Mesothelial cell of epicardium (in vitro differentiated cells): ENCODE results near the gene CHMP4B. TPM values are rescaled to one million over a fixed set of nuclear protein-coding genes. Genes with fewer than 3 reads are reported as not detected.

Source experiments
- DNase-seq, 2 experiments: peaks; one replicate each; pipeline ENCODE4 v3.0.0; 2021; ENCODE audit warnings: low spot score in 2 of 2; ENCODE audit not compliant: unreplicated experiment in 2 of 2
- H3K27ac Mint-ChIP-seq: 2 replicates; pipeline ENCODE4 v1.8.0; 2021; ENCODE audit warnings: mixed read lengths
- H3K27me3 Mint-ChIP-seq: 2 replicates; pipeline ENCODE4 v1.8.0; 2021; ENCODE audit warnings: low read depth, mixed read lengths
- H3K36me3 Mint-ChIP-seq: 2 replicates; pipeline ENCODE4 v1.8.0; 2021; ENCODE audit warnings: mixed read lengths
- H3K4me1 Mint-ChIP-seq: 2 replicates; pipeline ENCODE4 v1.8.0; 2021; ENCODE audit warnings: mixed read lengths
- H3K4me3 Mint-ChIP-seq: 2 replicates; pipeline ENCODE4 v1.8.0; 2021; ENCODE audit warnings: mild to moderate bottlenecking, moderate library complexity, mixed read lengths
- H3K9me3 Mint-ChIP-seq: 2 replicates; pipeline ENCODE4 v1.8.0; 2021; ENCODE audit warnings: mixed read lengths
- CTCF ChIP-seq: fragments of 200-600 bp; sonication (generic); IDR thresholded peaks from one replicate; pipeline ENCODE4 v1.5.0; 2021; ENCODE audit warnings: antibody characterized with exemption; ENCODE audit not compliant: unreplicated experiment
- total RNA-seq: library from RNA; stranded (reverse); gene quantifications from 3 replicates; pipeline ENCODE4 v1.2.1, GENCODE V29; 2021

CHMP4B gene
- total RNA-seq, 1 donor from 2014 or later = 76.9 TPM

- peaks cover 18% of the 10 kb centered on the region for H3K36me3 Mint-ChIP-seq
- H3K27ac Mint-ChIP-seq = no peak overlapping the region
- peaks cover 7% of the 10 kb centered on the region for H3K9me3 Mint-ChIP-seq
- peaks cover 58% of the 10 kb centered on the region for H3K4me1 Mint-ChIP-seq
- H3K27me3 Mint-ChIP-seq = no peaks in the 10 kb centered on the region
- TF ChIP-seq CTCF = no peak
- H3K4me3 Mint-ChIP-seq = no peak overlapping the region
- DNase-seq = no peak
These were observed 25.1 kb downstream of the CHMP4B start for GRCh38 chr20:33836277-33836676.

- Mint-ChIP-seq H3K4me3 (no peak overlapping the region), H3K36me3 (peaks cover 18% of the 10 kb centered on the region), H3K27ac (peak overlapping the region; percentile 19), H3K9me3 (peaks cover 7% of the 10 kb centered on the region), H3K27me3 (no peaks in the 10 kb centered on the region), H3K4me1 (peaks cover 60% of the 10 kb centered on the region)
- no peak for DNase-seq
- TF ChIP-seq CTCF = no peak
These were observed 26.1 kb downstream of the CHMP4B start for GRCh38 chr20:33837096-33837830.

GRCh38 chr20:33838035-33838864 is 27.1 kb downstream of the CHMP4B start:
- H3K27me3 Mint-ChIP-seq = no peaks in the 10 kb centered on the region
- H3K27ac Mint-ChIP-seq = peak overlapping the region; percentile 2
- peaks cover 64% of the 10 kb centered on the region for H3K4me1 Mint-ChIP-seq

GRCh38 chr20:33839591-33839990 is 28.4 kb downstream of the CHMP4B start:
- Mint-ChIP-seq H3K9me3 (peaks cover 7% of the 10 kb centered on the region), H3K4me1 (peaks cover 66% of the 10 kb centered on the region), H3K4me3 (no peak overlapping the region), H3K27ac (no peak overlapping the region), H3K27me3 (no peaks in the 10 kb centered on the region), H3K36me3 (peaks cover 12% of the 10 kb centered on the region)
- DNase-seq = no peak
- no peak for TF ChIP-seq CTCF

More at GRCh38 chr20:33838035-33838864, 27.1 kb downstream of the CHMP4B start:
- peaks cover 16% of the 10 kb centered on the region for H3K36me3 Mint-ChIP-seq
- peaks cover 7% of the 10 kb centered on the region for H3K9me3 Mint-ChIP-seq
- no peak overlapping the region for H3K4me3 Mint-ChIP-seq
- no peak for TF ChIP-seq CTCF
- DNase-seq = no peak

GRCh38 chr20:33840160-33840559 is 29.0 kb downstream of the CHMP4B start:
- no peak for TF ChIP-seq CTCF
- H3K4me3 Mint-ChIP-seq = no peak overlapping the region
- peaks cover 5% of the 10 kb centered on the region for H3K9me3 Mint-ChIP-seq
- H3K4me1 Mint-ChIP-seq = peaks cover 66% of the 10 kb centered on the region
- H3K27ac Mint-ChIP-seq = no peak overlapping the region
- H3K36me3 Mint-ChIP-seq = peaks cover 10% of the 10 kb centered on the region
- H3K27me3 Mint-ChIP-seq = no peaks in the 10 kb centered on the region
- DNase-seq = no peak
